ENCODE measurements around the gene MGST3. TPM values are rescaled to one million over a fixed set of nuclear protein-coding genes. Genes with fewer than 3 reads are reported as not detected.
A peak's percentile ranks its signal among the peaks of the same experiment; 100 is the strongest.
"Not testable (repeated sequence)": the region's sequence is repeated elsewhere in the genome, so short reads cannot be mapped to it uniquely, and the experiment has no call there.

Gene MGST3
- total and polyA plus RNA-seq, 10 donors = 47.8 to 109 (median 78.1) TPM

DNA sequence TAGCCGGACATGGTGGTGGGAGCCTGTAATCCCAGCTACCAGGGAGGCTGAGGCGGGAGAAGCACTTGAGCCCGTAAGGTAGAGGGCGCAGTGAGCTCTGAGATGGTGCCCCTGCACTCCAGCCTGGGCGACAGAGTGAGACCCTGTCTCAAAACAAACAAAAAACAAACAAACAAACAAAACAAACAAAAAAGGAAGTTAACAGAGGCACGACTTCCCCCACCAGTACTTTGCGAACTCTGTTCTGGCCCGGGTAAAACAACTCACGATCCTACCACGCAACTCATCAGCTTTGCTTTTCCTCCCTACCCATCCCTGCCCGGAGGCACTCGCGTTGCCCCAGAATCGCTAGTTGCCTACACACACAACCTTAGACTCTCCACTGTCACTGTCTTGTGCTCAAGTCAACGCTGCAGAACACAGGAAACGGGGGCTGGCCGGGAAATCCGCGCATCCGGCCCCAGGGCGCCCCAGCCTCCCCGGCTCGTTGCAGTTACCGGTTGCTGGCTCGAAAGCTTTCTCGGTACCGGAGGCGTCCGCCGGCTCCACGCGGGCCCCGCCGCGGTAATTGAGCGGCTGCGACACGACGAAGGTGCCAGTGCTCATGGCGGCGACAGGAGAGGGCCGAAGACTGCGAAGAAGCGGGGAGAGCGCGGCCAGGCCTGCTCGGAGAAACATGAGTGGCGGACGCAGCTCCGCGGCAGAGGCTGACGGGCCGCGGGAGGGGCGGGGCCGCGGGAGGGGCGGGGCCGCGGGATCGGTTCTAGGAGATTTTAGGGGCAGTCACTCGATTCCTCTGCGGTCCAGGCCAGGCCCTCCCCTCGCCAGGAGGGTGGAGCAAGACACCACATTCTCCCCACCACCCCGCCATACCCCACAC, 67.1 kb downstream of the MGST3 start, which contains the start of gene ALDH9A1:
Gene ALDH9A1 (minus strand): TSS at position 682 of the 880 bp plus-strand sequence. CDS start 4 bp downstream, at position 678.
- Histone ChIP-seq H3K27me3 (replicated peaks in 1 of 7) (no peaks in the 10 kb centered on the region), H3K4me3 (peak within 1 kb of the TSS; percentile 62 to 91 (median 72)), H3K9me3 (no peaks in the 10 kb centered on the region), H3K4me1 (peaks cover 17 to 49% (median 34%) of the 10 kb centered on the region in 6 donors), H3K36me3 (peaks cover 0 to 20% (median 0%) of the 10 kb centered on the region in 6 donors), H3K27ac (peak within 1 kb of the TSS; percentile 93 to 99 (median 97))
- TF ChIP-seq POLR2A (IDR thresholded peaks at IDR 0.05) = peak in 2 of 3 donors; percentile 50 to 75
- TF ChIP-seq, protein P1, sequence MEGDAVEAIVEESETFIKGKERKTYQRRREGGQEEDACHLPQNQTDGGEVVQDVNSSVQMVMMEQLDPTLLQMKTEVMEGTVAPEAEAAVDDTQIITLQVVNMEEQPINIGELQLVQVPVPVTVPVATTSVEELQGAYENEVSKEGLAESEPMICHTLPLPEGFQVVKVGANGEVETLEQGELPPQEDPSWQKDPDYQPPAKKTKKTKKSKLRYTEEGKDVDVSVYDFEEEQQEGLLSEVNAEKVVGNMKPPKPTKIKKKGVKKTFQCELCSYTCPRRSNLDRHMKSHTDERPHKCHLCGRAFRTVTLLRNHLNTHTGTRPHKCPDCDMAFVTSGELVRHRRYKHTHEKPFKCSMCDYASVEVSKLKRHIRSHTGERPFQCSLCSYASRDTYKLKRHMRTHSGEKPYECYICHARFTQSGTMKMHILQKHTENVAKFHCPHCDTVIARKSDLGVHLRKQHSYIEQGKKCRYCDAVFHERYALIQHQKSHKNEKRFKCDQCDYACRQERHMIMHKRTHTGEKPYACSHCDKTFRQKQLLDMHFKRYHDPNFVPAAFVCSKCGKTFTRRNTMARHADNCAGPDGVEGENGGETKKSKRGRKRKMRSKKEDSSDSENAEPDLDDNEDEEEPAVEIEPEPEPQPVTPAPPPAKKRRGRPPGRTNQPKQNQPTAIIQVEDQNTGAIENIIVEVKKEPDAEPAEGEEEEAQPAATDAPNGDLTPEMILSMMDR (IDR thresholded peaks at IDR 0.05 in 8 of 11, conservative IDR thresholded peaks at IDR 0.05 in 3 of 11) = peak in 7 of 11 experiments; percentile 9 to 44 (median 24)
- peak; percentile 94 to 97 (median 96) for TF ChIP-seq POLR2AphosphoS5 (IDR thresholded peaks at IDR 0.05)
- peak; percentile 97 for DNase-seq
- intact Hi-C loops (cut with DNase I; ENCODE audit: low total_unique reads) = loop anchor here (5.0 to 10.0 kb wide), 2 partner anchors 66 to 93 kb away; partner anchors contain the start of gene MGST3
- WGBS, 5 donors = 0 to 1% (median 1%) methylated on average over 34 to 65 of the region's 65 CpGs

DNA sequence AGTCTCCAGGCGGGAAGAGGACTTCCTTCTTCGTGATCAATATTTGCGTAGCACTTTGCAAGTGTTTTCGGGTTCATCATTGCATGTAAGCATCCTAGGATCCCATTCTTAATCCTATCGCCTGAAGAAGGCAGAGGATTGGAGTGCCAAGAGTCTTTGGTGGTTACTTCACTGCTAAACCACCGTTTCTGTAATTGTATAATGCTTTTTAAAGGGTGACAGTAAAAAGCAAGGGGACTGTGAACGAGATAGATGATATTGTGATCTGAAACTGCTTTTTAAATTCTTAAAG, 67.7 kb downstream of the MGST3 start:
- Histone ChIP-seq H3K9me3 (no peaks in the 10 kb centered on the region), H3K4me1 (peaks cover 17 to 49% (median 34%) of the 10 kb centered on the region in 6 donors), H3K27me3 (replicated peaks in 1 of 7) (no peaks in the 10 kb centered on the region), H3K27ac (peak overlapping the region; percentile 93 to 99 (median 97)), H3K36me3 (peaks cover 0 to 14% (median 0%) of the 10 kb centered on the region in 6 donors), H3K4me3 (peak overlapping the region; percentile 62 to 91 (median 72))
- intact Hi-C loops (cut with DNase I; ENCODE audit: low total_unique reads) = loop anchor here (5.0 to 10.0 kb wide), 2 partner anchors 66 to 94 kb away; partner anchors contain the start of gene MGST3
- no peak for DNase-seq
- no peak for TF ChIP-seq POLR2AphosphoS5 (IDR thresholded peaks at IDR 0.05)
- TF ChIP-seq, protein P1 (IDR thresholded peaks at IDR 0.05 in 8 of 11, conservative IDR thresholded peaks at IDR 0.05 in 3 of 11) = peak in 2 of 11 experiments; percentile 7 to 14
- WGBS, 5 donors = 0 to 1% (median 0%) methylated on average over 7 of the region's 7 CpGs

DNA sequence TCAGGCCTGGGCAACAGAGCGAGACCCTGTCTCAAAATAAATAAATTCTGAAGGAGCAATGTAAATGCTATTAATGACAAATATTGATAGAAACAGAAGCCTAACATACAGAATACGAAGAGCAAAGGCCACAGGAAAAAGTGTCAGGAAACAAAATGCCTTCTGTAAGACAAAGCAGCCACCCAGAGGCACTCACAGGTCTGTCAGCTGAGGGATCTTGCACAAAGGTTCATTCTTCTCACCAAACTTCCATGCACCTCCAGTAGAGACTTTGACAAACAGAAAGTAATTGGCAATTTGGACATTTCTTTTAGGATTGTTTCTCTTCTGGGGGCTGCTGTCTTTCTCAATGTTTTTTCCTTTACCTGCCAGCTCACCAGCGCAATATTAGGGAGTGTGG, 68.5 kb downstream of the MGST3 start:
- Histone ChIP-seq H3K9me3 (no peaks in the 10 kb centered on the region), H3K27ac (no peak overlapping the region), H3K4me3 (no peak overlapping the region), H3K27me3 (replicated peaks in 1 of 7) (no peaks in the 10 kb centered on the region), H3K4me1 (peaks cover 16 to 45% (median 34%) of the 10 kb centered on the region in 6 donors), H3K36me3 (peaks cover 0 to 6% (median 0%) of the 10 kb centered on the region in 6 donors)
- no peak for DNase-seq
- WGBS, 5 donors = 66 to 90% (median 85%) methylated on average over 3 of the region's 3 CpGs
- TF ChIP-seq POLR2AphosphoS5 (IDR thresholded peaks at IDR 0.05) = no peak
- TF ChIP-seq, protein P1 (IDR thresholded peaks at IDR 0.05 in 8 of 11, conservative IDR thresholded peaks at IDR 0.05 in 3 of 11) = no peak
- no peak for TF ChIP-seq POLR2A (IDR thresholded peaks at IDR 0.05)
- intact Hi-C loops (cut with DNase I; ENCODE audit: low total_unique reads) = loop anchor here (5.0 to 10.0 kb wide), 2 partner anchors 67 to 95 kb away; partner anchors contain the start of gene MGST3

DNA sequence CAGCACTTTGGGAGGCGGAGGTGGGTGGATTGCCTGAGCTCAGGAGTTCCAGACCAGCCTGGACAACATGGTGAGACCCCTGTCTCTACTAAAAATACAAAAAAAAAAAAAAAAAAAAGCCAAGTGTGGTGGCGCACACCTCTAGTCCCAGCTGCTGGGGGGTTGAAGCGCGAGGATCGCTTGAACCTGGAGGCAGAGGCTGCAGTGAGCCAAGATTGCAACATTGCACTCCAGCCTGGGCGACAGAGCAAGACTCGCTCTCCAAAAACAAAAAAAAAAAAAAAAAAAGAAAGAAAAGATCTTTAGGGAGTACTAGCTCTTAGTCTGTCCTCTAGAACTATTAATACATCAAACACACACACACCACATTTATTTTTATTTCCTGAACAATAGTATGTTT, 70.9 kb downstream of the MGST3 start:
- H3K27me3 ChIP-seq (replicated peaks in 1 of 7); intact Hi-C loops (cut with DNase I; ENCODE audit: low total_unique reads); H3K36me3 ChIP-seq; H3K27ac ChIP-seq; H3K4me3 ChIP-seq; DNase-seq; H3K9me3 ChIP-seq: not testable (repeated sequence)
- H3K4me1 ChIP-seq = peaks cover 6 to 22% (median 16%) of the 10 kb centered on the region in 6 donors
- 75 to 99% (median 86%) methylated on average over 7 of the region's 7 CpGs for WGBS, 5 donors

All from spleen (tissue), 11 donors.